Measurements from ENCODE around the gene MYO15A.

Gene MYO15A

GRCh38 chr17:18102640-18103039 lies 5.9 kb upstream of the MYO15A start:
- DNase-seq (ENCODE audit: low spot score), result no peak

GRCh38 chr17:18105027-18105426 lies 3.5 kb upstream of the MYO15A start:
- DNase-seq (ENCODE audit: low spot score), result no peak

- DNase-seq (ENCODE audit: low spot score), result no peak
These were observed 3.0 kb upstream of the MYO15A start for GRCh38 chr17:18105595-18105994.

GRCh38 chr17:18106211-18106610 lies 2.3 kb upstream of the MYO15A start:
- DNase-seq (ENCODE audit: low spot score), result no peak

GRCh38 chr17:18107061-18107790 lies 1.3 kb upstream of the MYO15A start:
- no peak for DNase-seq (ENCODE audit: low spot score)

GRCh38 chr17:18107971-18108370 lies 585 bp upstream of the MYO15A start:
- no peak for DNase-seq (ENCODE audit: low spot score)

GRCh38 chr17:18109935-18110485 lies 1.5 kb downstream of the MYO15A start:
- no peak for DNase-seq (ENCODE audit: low spot score)

- DNase-seq (ENCODE audit: low spot score), result no peak
These were observed 2.1 kb downstream of the MYO15A start for GRCh38 chr17:18110636-18111145.

- DNase-seq (ENCODE audit: low spot score), result no peak
These were observed 2.9 kb downstream of the MYO15A start for GRCh38 chr17:18111330-18111971.

GRCh38 chr17:18115517-18115916 lies 7.0 kb downstream of the MYO15A start:
- DNase-seq (ENCODE audit: low spot score), result no peak

GRCh38 chr17:18116078-18116477 lies 7.5 kb downstream of the MYO15A start:
- DNase-seq (ENCODE audit: low spot score), result no peak

GRCh38 chr17:18117533-18117932 lies 9.0 kb downstream of the MYO15A start:
- no peak for DNase-seq (ENCODE audit: low spot score)

GRCh38 chr17:18117982-18118975 lies 9.7 kb downstream of the MYO15A start:
- no peak for DNase-seq (ENCODE audit: low spot score)

- DNase-seq (ENCODE audit: low spot score), result no peak
These were observed 10.7 kb downstream of the MYO15A start for GRCh38 chr17:18119166-18119745.

- no peak for DNase-seq (ENCODE audit: low spot score)
These were observed 11.4 kb downstream of the MYO15A start for GRCh38 chr17:18119938-18120337.

- DNase-seq (ENCODE audit: low spot score), result no peak
These were observed 12.0 kb downstream of the MYO15A start for GRCh38 chr17:18120461-18121017.

- no peak for DNase-seq (ENCODE audit: low spot score)
These were observed 12.8 kb downstream of the MYO15A start for GRCh38 chr17:18121144-18121910.

- no peak for DNase-seq (ENCODE audit: low spot score)
These were observed 14.6 kb downstream of the MYO15A start for GRCh38 chr17:18122990-18123753.

- DNase-seq (ENCODE audit: low spot score), result no peak
These were observed 16.0 kb downstream of the MYO15A start for GRCh38 chr17:18124345-18125126.
